ENCODE results near the gene PUS1. TPM values are rescaled to one million over a fixed set of nuclear protein-coding genes. Genes with fewer than 3 reads are reported as not detected.
"Not testable (repeated sequence)": the region's sequence is repeated elsewhere in the genome, so short reads cannot be mapped to it uniquely, and the experiment has no call there.

Gene PUS1
- total RNA-seq, 1 experiment from 2014 or later: 117 TPM

DNA sequence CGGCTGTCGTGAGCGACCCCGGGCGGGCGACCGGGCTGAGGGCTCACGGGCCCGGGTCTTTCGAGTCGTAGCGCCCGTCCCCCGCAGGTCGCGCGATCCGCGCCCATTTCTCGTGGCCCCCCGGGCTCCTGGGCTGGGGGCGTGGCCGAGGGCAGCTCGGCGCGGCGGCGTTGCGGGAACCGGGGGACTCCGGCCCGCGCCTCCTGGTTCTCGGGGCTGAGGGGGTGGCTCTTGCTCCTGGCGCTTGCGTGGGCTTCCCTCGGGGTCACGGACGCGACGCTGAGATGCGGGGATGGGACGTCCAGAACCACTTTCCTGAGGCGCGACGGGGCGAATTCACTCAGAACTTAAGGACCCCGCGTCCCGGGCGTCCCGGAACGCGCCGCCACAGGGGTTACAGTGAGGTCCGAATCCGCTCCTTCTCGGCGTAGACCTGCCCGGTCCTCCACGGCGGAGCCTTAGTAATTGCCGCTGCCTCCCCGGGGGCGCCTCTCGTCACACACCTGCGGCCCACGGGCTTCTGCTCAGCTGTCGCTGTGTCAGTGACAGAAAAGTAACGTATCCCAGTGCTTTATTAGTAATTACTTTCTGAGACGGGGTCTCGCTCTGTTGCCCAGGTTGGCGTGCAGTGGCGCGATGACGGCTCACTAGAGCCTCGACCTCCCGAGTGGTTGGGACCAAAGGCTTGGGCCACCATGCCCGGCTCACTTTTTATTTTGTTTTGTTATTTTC, 21.3 kb downstream of the PUS1 start:
- Histone ChIP-seq H2BK12ac (ENCODE audit: insufficient read length, low read depth, low read length) (no peak overlapping the region), H2BK120ac (ENCODE audit: low read depth, low read length, poor library complexity, severe bottlenecking) (no peak overlapping the region), H2BK5ac (ENCODE audit: insufficient read length, low read length) (no peak overlapping the region), H3K79me2 (ENCODE audit: insufficient read depth, low read length) (peaks cover 14% of the 10 kb centered on the region; the same call in 1 of the 2 replicates), H2AFZ (ENCODE audit: low read length) (no peak overlapping the region), H4K8ac (replicated peaks; ENCODE audit: insufficient read length, low read depth, low read length) (no peak overlapping the region), H2AK5ac (ENCODE audit: insufficient read length, low read length) (no peak overlapping the region), H3K56ac (ENCODE audit: insufficient read length, low read depth, low read length) (no peak overlapping the region), H3K14ac (ENCODE audit: insufficient read depth, low read length) (peak overlapping the region; percentile 85), H3K9ac (ENCODE audit: extremely low read depth, insufficient read length, low read length) (peak overlapping the region; percentile 75), H3K4ac (ENCODE audit: low read depth, low read length) (no peak overlapping the region), H3K79me1 (ENCODE audit: insufficient read depth, low read depth, low read length, poor library complexity, severe bottlenecking) (peaks cover 11% of the 10 kb centered on the region), H3K23me2 (ENCODE audit: insufficient read length, low read depth, low read length, poor library complexity, severe bottlenecking) (no peaks in the 10 kb centered on the region), H3K18ac (ENCODE audit: insufficient read length, low read depth, low read length) (no peak overlapping the region), H3K4me2 (ENCODE audit: insufficient read depth, insufficient read length, low read length) (peak overlapping the region; percentile 38), H3T11ph (ENCODE audit: low read length) (no peak overlapping the region), H4K91ac (ENCODE audit: insufficient read length, low read depth, low read length) (no peak overlapping the region), H3K27me3 (ENCODE audit: insufficient read depth, low read length) (no peaks in the 10 kb centered on the region), H3K23ac (ENCODE audit: insufficient read length, low read depth, low read length) (no peak overlapping the region), H3K4me1 (ENCODE audit: insufficient read depth, low read length) (peaks cover 4% of the 10 kb centered on the region; the same call in 1 of the 2 replicates), H3K9me3 (ENCODE audit: control insufficient read depth, low read depth, low read length) (no peaks in the 10 kb centered on the region), H4K5ac (ENCODE audit: insufficient read length, low read depth, low read length) (no peak overlapping the region), H2BK15ac (ENCODE audit: low read depth, low read length) (no peak overlapping the region; the same call in 1 of the 2 replicates), H2BK20ac (ENCODE audit: low read depth, low read length, poor library complexity, severe bottlenecking) (no peak overlapping the region), H4K20me1 (ENCODE audit: control insufficient read depth, insufficient read depth, insufficient read length) (no peaks in the 10 kb centered on the region), H3K27ac (ENCODE audit: insufficient read length, low read depth, low read length) (no peak overlapping the region)
- no peak for DNase-seq
- H3K27me3 Mint-ChIP-seq (ENCODE audit: low read depth): peaks cover 1% of the 10 kb centered on the region; the same call in 1 of the 2 replicates
- no peaks in the 10 kb centered on the region for H3K9me3 Mint-ChIP-seq
- H3K36me3 Mint-ChIP-seq (ENCODE audit: insufficient read depth in 1 of 3, low read depth in 3 of 3): peaks cover 2 to 11% (median 4%) of the 10 kb centered on the region in 3 experiments; a peak in 4 of 7 replicates
- no CpG with 5 or more reads among the region's 79 CpGs for WGBS (ENCODE audit: extremely low coverage, insufficient read length, low lambda C conversion rate)
- TF ChIP-seq, protein P1, sequence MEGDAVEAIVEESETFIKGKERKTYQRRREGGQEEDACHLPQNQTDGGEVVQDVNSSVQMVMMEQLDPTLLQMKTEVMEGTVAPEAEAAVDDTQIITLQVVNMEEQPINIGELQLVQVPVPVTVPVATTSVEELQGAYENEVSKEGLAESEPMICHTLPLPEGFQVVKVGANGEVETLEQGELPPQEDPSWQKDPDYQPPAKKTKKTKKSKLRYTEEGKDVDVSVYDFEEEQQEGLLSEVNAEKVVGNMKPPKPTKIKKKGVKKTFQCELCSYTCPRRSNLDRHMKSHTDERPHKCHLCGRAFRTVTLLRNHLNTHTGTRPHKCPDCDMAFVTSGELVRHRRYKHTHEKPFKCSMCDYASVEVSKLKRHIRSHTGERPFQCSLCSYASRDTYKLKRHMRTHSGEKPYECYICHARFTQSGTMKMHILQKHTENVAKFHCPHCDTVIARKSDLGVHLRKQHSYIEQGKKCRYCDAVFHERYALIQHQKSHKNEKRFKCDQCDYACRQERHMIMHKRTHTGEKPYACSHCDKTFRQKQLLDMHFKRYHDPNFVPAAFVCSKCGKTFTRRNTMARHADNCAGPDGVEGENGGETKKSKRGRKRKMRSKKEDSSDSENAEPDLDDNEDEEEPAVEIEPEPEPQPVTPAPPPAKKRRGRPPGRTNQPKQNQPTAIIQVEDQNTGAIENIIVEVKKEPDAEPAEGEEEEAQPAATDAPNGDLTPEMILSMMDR (conservative IDR thresholded peaks at IDR 0.05): no peak
- H3K4me3 Mint-ChIP-seq: peak overlapping the region; percentile 90 to 96
- peaks cover 3 to 8% of the 10 kb centered on the region in 2 experiments for H3K4me1 Mint-ChIP-seq
- peak overlapping the region in 2 of 3 experiments; percentile 72 to 91; a peak in 3 of 7 replicates for H3K27ac Mint-ChIP-seq

DNA sequence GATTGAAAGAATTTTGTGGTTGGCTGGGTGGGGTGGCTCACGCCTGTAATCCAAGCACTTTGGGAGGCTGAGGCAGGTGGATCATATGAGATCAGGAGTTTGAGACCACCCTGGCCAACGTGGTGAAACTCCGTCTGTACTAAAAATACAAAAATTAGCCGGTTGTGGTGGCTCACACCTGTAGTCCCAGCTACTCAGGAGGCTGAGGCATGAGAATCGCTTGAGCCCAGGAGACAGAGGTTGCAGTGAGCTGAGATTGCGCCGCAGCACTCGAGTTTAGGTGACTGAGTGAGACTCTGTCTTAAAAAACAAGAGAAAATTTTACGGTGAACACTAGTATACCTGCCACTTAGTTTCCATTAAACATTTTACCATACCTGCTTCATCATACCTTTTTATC, 24.7 kb downstream of the PUS1 start:
- peaks cover 6 to 12% of the 10 kb centered on the region in 2 experiments for H3K4me1 Mint-ChIP-seq
- not testable (repeated sequence) for H3K23ac ChIP-seq (ENCODE audit: insufficient read length, low read depth, low read length); H3K4me2 ChIP-seq (ENCODE audit: insufficient read depth, insufficient read length, low read length); H3K27me3 Mint-ChIP-seq (ENCODE audit: low read depth); H2BK5ac ChIP-seq (ENCODE audit: insufficient read length, low read length); H3K56ac ChIP-seq (ENCODE audit: insufficient read length, low read depth, low read length); H4K91ac ChIP-seq (ENCODE audit: insufficient read length, low read depth, low read length); H3K27me3 ChIP-seq (ENCODE audit: insufficient read depth, low read length); H4K20me1 ChIP-seq (ENCODE audit: control insufficient read depth, insufficient read depth, insufficient read length); H2BK12ac ChIP-seq (ENCODE audit: insufficient read length, low read depth, low read length); H3K18ac ChIP-seq (ENCODE audit: insufficient read length, low read depth, low read length); H3K9me3 ChIP-seq (ENCODE audit: control insufficient read depth, low read depth, low read length); H3T11ph ChIP-seq (ENCODE audit: low read length); H3K27ac ChIP-seq (ENCODE audit: insufficient read length, low read depth, low read length); H4K5ac ChIP-seq (ENCODE audit: insufficient read length, low read depth, low read length); H3K9me3 Mint-ChIP-seq; H2BK20ac ChIP-seq (ENCODE audit: low read depth, low read length, poor library complexity, severe bottlenecking); H3K23me2 ChIP-seq (ENCODE audit: insufficient read length, low read depth, low read length, poor library complexity, severe bottlenecking); H2AK5ac ChIP-seq (ENCODE audit: insufficient read length, low read length); H2AFZ ChIP-seq (ENCODE audit: low read length); H4K8ac ChIP-seq (replicated peaks; ENCODE audit: insufficient read length, low read depth, low read length); H3K14ac ChIP-seq (ENCODE audit: insufficient read depth, low read length); H3K4me3 Mint-ChIP-seq; DNase-seq; H3K4ac ChIP-seq (ENCODE audit: low read depth, low read length); H2BK15ac ChIP-seq (ENCODE audit: low read depth, low read length); H3K4me1 ChIP-seq (ENCODE audit: insufficient read depth, low read length); H3K9ac ChIP-seq (ENCODE audit: extremely low read depth, insufficient read length, low read length); H3K27ac Mint-ChIP-seq; H3K36me3 Mint-ChIP-seq (ENCODE audit: insufficient read depth in 1 of 3, low read depth in 3 of 3); H2BK120ac ChIP-seq (ENCODE audit: low read depth, low read length, poor library complexity, severe bottlenecking)
- Histone ChIP-seq H3K79me1 (ENCODE audit: insufficient read depth, low read depth, low read length, poor library complexity, severe bottlenecking) (peaks cover 13% of the 10 kb centered on the region), H3K79me2 (ENCODE audit: insufficient read depth, low read length) (peaks cover 16% of the 10 kb centered on the region; the same call in 1 of the 2 replicates)
- no CpG with 5 or more reads among the region's 9 CpGs for WGBS (ENCODE audit: extremely low coverage, insufficient read length, low lambda C conversion rate)

All from H9 (cell line).